HG03432 (cell line): ENCODE results near the gene ARHGAP6.

Source experiments
- ATAC-seq: cut with Tn5 transposase; IDR thresholded peaks from one replicate; pipeline ENCODE4 v1.9.1; 2021; ENCODE audit warnings: mild to moderate bottlenecking, moderate library complexity; ENCODE audit not compliant: unreplicated experiment

Gene ARHGAP6

DNA sequence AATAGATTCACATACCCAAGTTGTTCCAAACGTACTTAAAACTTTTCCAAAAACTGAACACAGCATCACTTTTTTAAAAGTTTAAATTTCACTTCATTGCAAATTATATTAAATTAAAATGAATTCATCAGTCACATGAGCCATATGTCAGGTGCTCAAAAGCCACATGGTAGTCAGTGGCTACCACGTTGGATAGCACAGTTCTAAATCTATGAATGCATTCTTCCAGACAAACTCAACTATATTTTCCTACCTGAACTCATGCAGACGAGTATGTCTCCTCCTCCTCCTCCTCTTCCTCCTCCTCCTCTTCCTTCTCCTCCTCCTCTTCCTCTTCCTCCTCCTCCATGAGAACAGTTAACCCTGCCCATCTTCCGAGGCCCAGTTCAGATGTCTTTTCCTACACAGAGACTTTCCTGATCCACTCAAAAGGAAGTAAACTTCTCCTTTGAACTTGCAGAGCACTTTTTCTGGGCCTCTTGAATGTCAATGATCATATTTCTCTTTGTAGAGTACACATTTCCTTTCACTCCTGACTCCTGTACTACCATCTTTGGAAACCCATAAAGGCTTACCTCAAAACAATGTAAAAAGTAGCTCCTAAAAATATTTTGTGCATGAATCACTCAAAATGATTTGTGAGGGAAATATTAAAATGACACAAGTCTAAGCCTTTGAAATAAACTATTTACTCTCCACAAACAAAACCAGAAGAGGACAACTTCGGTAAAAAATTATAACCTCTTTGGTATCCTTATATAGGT lies 199.9 kb downstream of the ARHGAP6 start:
- no peak for ATAC-seq

DNA sequence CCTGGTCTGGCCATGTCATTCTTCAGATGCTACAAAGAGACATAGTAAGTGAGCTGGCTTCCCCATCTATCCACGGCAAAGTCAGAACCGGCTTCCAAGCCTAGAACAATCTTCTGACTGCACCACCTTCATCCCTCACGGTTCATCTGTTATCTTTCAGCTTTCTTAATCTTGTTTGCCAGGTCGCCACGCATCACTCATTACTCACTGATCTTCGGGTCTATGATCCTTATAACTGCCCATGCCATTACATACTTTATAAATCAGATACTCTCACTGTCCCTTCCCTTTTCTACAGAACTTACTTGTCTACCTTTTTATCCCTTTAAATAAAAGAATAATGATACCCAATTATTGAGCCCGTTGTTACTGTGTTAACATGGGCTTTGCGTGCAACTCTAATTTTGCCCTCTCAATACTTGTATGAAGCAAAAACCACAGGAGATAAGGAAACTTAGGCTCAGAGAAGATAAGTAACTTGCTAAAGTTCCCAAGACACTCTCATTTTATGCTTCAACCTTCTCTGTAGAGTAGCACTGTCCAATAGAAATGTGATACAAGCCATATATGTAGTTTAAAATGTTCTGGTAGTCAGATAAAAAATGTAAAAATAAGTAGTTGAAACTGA lies 200.8 kb downstream of the ARHGAP6 start:
- ATAC-seq: no peak

GRCh38 chrX:11464380-11464779 lies 201.3 kb downstream of the ARHGAP6 start:
- ATAC-seq: no peak

DNA sequence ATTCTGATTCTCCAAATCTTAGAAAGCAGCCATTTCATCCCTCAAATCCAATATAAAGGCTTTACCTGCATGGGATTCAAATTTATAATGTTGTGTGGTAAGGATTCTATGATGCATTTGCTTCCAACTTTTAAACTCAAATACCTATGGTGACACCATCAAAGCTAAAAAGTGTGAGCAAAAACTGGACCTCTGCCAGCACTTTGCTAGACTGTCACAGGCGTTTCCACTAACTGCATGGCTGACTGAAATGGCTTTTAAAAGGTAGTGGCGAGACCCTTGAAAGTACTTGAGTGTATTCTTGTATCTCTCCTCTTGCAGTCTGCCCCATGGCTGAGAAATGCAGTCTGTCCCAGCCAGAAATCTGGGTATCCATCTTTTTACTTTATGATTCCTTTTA lies 203.1 kb downstream of the ARHGAP6 start:
- ATAC-seq: no peak

- ATAC-seq: no peak
Measured at GRCh38 chrX:11462136-11462535, 203.6 kb downstream of the ARHGAP6 start.

- no peak for ATAC-seq
Measured at GRCh38 chrX:11461201-11462001, 204.3 kb downstream of the ARHGAP6 start.

- no peak for ATAC-seq
Measured at GRCh38 chrX:11460347-11460746, 205.4 kb downstream of the ARHGAP6 start.

- ATAC-seq: no peak
Measured at GRCh38 chrX:11458170-11458569, 207.6 kb downstream of the ARHGAP6 start.

DNA sequence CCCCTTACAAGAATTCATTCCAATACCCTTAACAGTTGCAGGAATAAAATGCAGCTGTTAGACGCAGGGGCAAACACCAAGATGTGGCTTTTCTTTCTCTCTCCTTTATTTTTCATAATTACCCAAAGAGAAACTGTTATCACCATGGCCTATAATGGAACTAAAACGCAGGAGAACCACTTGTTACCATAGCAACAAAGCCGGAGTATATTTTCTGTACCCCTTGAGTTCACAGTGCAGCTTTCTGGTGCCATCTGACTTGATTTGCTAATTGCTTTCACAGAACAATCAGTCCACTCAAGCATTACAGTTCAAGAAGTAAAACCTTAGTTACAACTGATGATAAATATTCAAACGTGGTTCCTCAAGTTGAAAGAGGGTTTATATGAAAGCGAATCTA lies 214.6 kb downstream of the ARHGAP6 start:
- no peak for ATAC-seq

DNA sequence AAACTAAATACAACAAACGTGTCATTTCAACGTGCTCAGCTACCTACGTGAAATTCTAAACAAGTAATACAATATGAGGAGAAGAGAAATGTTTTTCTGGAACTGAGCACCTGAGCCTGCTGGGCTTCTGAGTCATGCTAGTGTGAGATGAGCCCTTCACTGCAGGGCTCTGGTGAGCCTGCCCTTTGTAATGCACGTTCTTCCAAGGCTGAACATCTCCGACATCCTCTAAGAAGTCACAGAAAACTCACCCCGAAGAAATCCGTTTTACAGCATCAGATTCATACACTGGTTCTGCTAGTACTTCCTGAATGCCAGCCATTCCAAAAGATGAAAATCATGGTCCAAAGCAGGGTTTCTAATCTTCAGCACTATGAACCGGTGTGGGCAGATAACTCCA lies 215.4 kb downstream of the ARHGAP6 start:
- ATAC-seq: no peak

GRCh38 chrX:11449613-11450012 lies 216.1 kb downstream of the ARHGAP6 start:
- ATAC-seq: no peak

DNA sequence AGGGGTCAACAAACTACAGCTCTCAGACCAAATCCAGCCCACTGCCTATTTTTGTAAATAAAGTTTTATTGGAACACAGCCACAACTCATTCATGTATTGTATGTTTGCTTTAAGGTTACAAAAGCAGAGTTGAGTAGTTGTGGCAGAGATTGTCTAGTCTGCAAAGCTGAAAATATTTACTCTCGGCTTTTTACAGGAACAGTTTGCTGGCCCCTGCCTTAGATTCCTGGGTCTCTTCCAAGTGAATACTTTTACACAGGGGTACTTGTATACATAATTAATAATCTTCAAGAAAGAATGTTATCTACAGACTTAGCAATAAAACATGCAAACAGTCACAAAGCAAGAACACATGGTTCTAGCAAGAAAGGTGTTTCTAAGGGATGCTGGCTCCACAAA lies 218.3 kb downstream of the ARHGAP6 start:
- ATAC-seq: no peak

- no peak for ATAC-seq
Measured at GRCh38 chrX:11446949-11447348, 218.8 kb downstream of the ARHGAP6 start.

- ATAC-seq: no peak
Measured at GRCh38 chrX:11446336-11446735, 219.4 kb downstream of the ARHGAP6 start.

GRCh38 chrX:11445540-11445939 lies 220.2 kb downstream of the ARHGAP6 start:
- ATAC-seq: no peak

DNA sequence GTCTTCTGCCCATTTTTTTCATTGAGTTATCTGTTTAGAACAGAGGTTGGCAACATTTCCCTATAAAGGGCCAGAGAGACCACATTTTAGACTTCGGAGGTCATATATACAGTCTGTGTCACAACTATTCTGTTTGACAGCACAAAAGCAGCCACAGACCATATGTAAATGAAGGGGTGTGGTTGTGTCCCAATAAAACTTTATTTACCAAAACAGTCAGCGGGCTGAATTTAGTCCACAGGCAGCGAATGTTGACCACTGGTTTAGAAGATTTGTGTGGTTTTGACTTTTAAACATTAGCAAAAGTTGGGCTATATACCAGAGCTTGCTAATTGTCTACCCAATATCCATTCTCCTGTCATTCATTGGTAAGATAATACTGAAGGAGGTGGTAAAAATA lies 221.7 kb downstream of the ARHGAP6 start:
- no peak for ATAC-seq

- no peak for ATAC-seq
Measured at GRCh38 chrX:11439846-11440245, 225.9 kb downstream of the ARHGAP6 start.

DNA sequence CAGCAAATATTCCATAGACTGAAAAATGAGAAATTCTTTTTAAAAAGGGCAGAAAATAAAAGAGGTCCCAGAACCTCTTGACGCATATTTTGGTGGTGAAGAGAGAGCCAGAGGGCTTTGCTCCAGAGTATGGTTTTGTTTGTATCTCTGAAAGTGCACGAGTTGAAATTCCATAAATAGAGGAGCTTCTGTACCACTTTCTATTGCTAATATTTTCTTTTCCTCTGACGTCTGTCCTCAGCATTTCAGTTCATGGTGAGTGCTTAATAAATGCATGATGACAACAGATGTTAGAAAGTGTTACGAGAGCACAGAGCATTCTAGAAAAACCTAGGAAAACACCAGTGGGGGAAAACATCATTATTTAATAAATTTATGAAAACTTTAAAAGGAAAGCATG lies 227.0 kb downstream of the ARHGAP6 start:
- no peak for ATAC-seq

DNA sequence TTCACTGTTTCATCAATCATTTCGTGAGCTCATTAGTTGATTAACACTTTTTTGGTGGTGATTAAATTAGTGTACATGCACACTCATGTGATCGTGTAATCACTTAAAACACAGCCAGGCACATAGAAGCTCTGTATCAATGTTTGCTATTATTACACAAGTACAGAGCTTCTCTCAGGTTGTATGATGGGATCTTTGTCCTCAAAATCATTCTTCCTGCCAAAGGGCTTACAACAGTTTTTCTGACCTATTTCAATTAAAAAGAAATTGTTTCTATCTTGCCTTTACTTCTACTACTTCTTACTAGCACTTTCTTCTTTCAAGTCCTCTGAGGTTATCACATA lies 227.4 kb downstream of the ARHGAP6 start:
- no peak for ATAC-seq

GRCh38 chrX:11437642-11438379 lies 227.9 kb downstream of the ARHGAP6 start:
- no peak for ATAC-seq

GRCh38 chrX:11435568-11435967 lies 230.2 kb downstream of the ARHGAP6 start:
- peak; percentile 51 for ATAC-seq
